ENCODE results near the gene RERE. TPM values are rescaled to one million over a fixed set of nuclear protein-coding genes. Genes with fewer than 3 reads are reported as not detected.

The RERE gene
- total RNA-seq, 1 donor: 27.0 TPM

DNA sequence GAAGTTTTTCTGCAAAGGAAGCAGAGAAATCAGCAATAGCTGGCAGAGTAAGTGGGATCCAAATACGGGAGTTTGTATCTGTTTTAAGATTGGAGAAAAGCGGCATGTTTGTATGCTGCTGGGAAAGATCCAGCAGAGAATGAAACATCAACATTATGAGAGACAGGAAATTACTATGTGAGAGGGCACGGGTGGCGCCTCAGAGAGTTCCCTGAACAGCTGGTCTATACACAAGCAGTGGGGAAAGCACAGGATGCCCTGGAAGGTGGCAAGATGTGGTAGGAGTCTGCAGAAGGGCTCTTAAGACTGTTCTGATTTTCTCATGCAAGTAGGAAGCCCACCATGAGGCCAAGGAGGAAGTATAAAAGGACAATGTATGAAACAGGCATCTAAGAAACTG, 130.4 kb downstream of the RERE start:
- H3K4me3 ChIP-seq (ENCODE audit: low read depth, low read length): no peak overlapping the region
- no peak for TF ChIP-seq CTCF (IDR thresholded peaks at IDR 0.05; ENCODE audit: insufficient read depth, low read length)
- DNase-seq (ENCODE audit: low read depth): no peak

GRCh38 chr1:8685463-8685862, 132.0 kb downstream of the RERE start:
- no peak for DNase-seq (ENCODE audit: low read depth)
- no peak overlapping the region for H3K4me3 ChIP-seq (ENCODE audit: low read depth, low read length)
- TF ChIP-seq CTCF (IDR thresholded peaks at IDR 0.05; ENCODE audit: insufficient read depth, low read length): no peak

- H3K4me3 ChIP-seq (ENCODE audit: low read depth, low read length): no peak overlapping the region
- DNase-seq (ENCODE audit: low read depth): no peak
- no peak for TF ChIP-seq CTCF (IDR thresholded peaks at IDR 0.05; ENCODE audit: insufficient read depth, low read length)
Measured at GRCh38 chr1:8684590-8684989, 132.8 kb downstream of the RERE start.

- H3K4me3 ChIP-seq (ENCODE audit: low read depth, low read length): no peak overlapping the region
- no peak for TF ChIP-seq CTCF (IDR thresholded peaks at IDR 0.05; ENCODE audit: insufficient read depth, low read length)
- DNase-seq (ENCODE audit: low read depth): no peak
Measured at GRCh38 chr1:8682573-8682972, 134.9 kb downstream of the RERE start.

DNA sequence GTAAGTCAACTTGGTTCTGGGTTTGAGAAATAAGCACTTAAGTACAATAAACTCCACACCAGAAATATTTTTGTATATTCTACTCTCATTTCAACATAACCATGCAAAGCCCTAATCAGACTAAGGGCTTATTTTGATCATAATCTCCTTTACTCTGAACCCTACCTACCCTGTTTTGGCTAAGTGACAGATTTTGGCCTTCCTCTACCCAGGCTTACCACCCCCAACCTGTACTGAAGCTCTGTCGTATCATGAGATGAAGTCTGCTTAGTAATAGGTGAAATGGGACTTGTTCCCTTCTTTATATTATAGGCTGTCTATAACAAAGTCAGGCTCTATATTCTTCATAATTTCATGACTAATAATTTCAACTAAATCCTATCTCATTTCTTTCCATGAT, 135.5 kb downstream of the RERE start:
- no peak for DNase-seq (ENCODE audit: low read depth)
- H3K4me3 ChIP-seq (ENCODE audit: low read depth, low read length): no peak overlapping the region
- no peak for TF ChIP-seq CTCF (IDR thresholded peaks at IDR 0.05; ENCODE audit: insufficient read depth, low read length)

GRCh38 chr1:8680664-8681650, 136.5 kb downstream of the RERE start:
- no peak for DNase-seq (ENCODE audit: low read depth)
- no peak for TF ChIP-seq CTCF (IDR thresholded peaks at IDR 0.05; ENCODE audit: insufficient read depth, low read length)
- no peak overlapping the region for H3K4me3 ChIP-seq (ENCODE audit: low read depth, low read length)

Measured in fibroblast of the aortic adventitia (primary cell).